GM21723 (cell line): ENCODE data around the gene CDV3.

Experiments
- ATAC-seq: cut with Tn5 transposase; IDR thresholded peaks from one replicate; pipeline ENCODE4 v1.9.1; 2021; ENCODE audit warnings: mild to moderate bottlenecking, moderate library complexity; ENCODE audit not compliant: unreplicated experiment

CDV3 gene

DNA sequence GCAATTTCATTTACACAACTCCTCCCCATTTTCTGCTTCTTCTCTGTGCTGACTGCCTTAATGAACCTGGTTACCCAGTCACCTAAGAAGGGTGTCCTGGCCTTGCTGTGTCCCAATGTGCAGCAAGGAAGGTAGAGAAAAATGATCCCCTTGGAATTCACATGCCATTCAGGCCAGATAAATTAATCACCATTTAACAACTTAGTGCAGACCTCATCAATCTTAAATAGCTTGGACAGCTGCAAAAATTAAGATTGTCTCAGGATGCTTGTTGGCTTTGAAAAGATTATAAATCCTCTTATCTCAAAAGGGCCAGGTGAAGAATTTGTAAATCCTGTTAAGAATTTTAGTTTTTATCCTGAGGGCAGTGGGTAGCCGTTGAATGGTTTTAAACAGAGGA is 9.7 kb upstream of the CDV3 start:
- ATAC-seq, result no peak

DNA sequence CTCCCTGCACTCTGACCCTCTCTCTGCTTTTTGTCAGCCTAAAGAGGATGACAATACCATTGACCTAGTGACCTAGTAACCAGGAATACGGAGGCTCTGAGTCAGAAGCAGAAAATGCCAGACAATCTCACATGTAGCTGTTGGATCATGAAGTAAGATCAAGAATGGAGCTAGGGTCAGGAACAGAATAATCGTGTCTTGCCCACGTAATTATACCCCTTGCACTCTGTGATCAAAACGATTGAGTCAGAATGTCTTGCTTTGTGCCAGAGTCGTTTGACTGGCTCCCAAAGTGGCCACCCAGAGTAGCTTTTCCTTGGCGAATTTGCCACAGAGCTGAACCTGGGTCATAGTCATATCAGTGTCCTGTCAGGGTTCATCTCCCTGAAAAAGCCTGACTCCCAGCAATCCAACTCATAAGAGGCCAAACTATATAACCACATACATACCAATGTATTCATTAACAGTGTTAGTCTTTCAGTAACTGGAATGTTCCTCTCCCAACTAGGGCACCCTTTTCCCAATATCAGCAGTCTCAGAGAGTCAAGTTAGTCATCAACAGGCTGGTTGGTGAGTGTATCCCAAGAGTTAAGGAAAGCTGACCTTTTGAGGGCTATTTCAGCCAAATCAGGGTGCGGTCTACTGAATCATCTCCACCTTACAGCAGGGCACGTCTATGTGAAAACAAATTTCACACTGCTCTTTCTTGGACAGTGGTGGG is 5.0 kb upstream of the CDV3 start:
- no peak for ATAC-seq

DNA sequence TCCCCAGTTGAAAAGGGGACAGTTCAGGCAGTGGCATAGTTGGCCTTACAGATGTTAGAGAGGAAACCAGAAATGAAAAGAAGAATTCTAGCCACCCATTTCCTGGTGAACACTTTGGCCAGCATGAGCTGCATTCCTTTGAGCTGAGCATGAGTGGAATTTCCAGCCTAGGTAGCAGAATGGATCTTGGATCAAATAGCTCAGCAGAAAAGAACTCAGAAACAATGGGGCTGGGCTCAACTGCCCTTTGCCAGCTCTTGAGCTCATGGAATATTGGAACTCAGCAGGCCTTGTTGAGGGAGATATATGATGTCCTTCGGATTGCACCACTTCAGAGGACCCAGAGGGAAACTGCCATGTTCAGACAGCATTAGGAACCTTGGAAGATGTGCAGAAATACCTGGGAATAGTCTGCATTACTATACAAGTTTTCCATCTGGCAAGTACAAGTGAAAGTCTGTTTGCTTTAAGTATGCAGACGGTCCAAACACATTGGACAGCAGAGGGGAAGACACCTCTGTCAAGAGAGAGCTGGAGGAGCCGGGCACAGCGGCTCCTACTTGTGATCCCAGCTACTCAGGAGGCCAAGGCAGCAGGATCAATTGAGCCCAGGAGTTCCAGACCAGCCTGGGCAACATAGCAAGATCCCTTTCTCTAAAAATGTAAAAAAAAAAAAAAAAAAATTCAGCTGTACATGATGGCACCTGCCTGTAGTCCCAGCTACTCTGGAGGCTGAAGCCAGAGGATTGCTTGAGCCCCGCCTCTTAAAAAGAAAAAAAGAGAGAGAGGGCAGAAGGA is 3.1 kb upstream of the CDV3 start:
- no peak for ATAC-seq

- ATAC-seq, result no peak
These were observed 2.6 kb upstream of the CDV3 start for GRCh38 chr3:133570937-133571320.

DNA sequence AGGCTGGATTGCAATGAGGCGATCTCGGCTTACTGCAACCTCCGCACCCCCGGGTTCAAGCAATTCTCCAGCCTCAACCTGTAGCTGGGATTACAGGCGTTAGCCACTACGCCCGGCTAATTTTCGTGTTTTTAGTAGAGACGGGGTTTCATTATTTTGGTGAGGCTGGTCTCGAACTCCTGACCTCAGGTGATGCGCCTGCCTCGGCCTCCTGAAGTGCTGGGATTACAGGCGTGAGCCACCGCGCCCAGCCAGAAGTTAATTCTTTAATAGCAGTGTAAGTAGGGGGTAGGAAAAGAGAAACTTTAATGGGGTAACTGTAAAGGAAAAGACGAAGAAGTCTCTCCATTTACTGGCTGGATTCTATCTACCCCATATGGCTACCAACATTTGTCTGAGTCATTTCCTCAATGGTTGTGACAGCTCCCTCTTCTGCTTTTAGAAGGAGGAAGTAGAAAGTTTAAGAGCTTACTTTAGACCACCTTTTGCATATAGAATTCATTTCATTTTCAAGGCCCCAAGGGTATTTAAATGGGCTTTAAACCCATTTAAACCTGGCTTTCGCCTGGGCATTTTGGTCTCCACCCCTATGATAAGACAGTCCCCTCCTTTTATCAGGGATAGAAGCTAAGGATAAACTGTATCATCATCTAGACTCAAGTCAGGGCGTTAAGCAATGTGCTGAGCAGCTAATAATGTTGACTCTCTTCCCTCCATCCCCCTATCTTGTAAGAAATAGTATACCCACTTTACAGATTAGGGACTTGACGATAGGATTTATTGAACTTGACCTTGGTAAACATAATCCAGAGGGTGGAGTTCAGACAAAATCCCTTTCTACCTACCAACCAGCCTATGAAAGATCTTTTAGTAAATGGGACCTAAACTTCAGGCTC is 1.1 kb upstream of the CDV3 start:
- ATAC-seq, result peak; percentile 26

GRCh38 chr3:133573054-133573628 is 345 bp upstream of the CDV3 start:
- ATAC-seq, result peak; percentile 82

DNA sequence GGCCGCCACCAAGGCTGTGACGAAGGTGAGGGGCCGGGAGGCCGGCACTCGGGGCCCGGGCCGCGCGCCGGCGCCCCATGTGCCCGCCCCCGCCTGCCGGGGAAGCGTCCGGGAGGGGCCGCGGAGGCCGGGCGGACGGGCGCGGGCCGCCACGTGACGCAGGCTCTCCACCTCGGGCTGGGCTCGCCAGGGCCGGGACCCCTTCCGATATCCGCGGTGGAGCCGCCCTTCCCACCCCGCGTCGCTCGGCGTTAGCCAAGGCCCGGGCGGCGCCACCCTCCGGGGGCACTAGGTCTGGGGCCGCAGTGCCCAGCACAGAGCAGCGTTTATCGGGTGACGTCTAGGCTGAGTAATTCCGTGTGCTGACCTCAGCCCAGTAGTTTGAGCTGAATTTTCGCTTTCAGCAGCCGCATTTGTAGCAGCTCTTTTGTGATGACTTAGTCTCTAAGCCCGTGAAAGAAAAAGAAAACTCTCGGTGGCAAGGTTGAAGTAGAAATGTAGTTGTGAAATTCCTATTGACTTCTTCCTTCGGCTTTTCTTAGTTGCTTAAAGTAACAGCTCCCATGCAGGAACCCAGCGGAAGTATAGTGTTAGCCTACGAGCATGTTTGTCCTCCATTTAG is 885 bp downstream of the CDV3 start:
- peak; percentile 32 for ATAC-seq

DNA sequence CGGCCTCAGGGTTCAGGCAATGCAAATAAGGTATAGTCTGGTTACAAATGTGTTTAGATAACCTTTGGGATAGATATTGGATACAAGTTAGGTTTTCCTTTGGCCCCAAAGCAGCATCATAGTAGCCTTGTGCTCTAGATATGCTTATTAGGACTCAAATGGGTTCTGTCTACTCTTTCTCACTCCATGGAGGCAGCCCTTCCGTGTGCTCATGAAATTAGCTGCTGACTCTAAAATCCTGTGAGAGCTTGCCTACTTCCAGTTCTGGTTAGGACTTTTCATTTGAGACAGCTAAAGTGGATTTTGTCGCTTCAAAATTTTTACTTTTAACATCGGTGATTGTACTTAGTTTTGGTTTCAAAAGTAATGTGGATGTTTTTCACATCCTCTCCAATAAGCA is 1.6 kb downstream of the CDV3 start:
- no peak for ATAC-seq

DNA sequence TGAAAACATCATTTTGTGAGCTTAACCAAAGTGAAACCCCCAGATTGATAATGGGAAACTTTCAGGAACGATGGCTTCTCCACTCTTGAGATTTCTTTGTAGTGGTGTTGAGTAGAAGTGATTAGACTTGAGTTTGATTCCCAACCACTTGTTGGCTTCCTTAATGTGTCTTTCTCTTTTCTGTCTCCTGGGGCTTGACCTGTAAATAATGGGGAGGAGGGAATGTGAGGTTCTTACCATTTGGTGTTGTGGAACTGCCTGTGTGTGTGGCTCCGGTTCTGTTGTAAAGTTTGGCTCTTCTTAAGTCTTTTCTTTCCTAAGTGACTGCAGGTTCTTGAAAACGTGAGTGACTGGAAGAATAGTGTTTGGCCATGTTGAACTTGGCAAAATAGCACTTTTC is 2.7 kb downstream of the CDV3 start:
- no peak for ATAC-seq

DNA sequence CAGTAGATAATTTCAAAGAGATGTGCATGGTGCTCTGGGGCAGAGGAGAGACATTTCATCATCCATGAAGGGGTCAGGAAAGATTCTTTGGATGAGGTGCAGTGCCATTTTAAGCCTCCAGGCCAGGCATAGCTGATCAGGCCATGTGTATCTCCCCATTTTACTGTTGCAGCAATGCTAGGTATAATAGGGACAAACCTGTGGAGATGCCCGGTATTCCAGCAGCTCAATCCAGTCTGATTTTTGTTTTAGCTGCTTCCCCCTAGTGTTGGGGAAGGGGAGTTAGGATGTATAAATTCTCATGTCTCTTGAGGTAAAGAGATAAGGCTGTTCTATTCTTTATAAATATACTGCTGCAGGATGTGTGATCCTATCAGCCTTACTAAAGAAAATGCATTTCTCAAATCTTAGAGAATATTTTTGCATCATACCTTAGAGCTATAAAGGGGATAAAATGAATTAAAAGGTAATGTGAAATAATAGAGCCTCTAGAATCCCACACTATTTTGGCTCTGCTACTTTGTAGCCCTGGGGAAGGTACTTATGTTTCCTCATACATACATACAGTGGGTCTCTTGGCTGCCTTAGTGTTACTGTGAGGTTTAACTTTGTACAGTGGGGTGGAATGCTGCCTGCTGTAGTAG is 5.2 kb downstream of the CDV3 start:
- no peak for ATAC-seq

GRCh38 chr3:133583396-133583795 is 9.9 kb downstream of the CDV3 start:
- no peak for ATAC-seq

DNA sequence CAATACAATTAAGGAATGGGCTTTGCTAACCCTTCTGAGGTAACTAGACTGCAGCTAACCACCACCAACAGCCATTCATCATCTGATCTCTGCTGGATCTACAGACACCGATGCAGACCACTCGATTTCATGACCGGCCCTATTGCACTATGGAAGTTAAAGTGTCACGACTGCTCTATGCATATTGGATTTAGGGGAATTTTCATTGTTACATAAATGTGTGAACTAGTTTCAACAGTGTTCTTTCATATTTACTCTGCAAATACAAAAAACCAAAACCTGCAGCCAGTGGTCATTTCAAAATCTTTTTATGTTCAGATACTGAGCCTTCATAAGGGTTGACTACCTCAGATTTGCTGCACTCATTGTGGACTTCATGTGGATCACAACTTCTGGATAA is 14.5 kb downstream of the CDV3 start:
- no peak for ATAC-seq

DNA sequence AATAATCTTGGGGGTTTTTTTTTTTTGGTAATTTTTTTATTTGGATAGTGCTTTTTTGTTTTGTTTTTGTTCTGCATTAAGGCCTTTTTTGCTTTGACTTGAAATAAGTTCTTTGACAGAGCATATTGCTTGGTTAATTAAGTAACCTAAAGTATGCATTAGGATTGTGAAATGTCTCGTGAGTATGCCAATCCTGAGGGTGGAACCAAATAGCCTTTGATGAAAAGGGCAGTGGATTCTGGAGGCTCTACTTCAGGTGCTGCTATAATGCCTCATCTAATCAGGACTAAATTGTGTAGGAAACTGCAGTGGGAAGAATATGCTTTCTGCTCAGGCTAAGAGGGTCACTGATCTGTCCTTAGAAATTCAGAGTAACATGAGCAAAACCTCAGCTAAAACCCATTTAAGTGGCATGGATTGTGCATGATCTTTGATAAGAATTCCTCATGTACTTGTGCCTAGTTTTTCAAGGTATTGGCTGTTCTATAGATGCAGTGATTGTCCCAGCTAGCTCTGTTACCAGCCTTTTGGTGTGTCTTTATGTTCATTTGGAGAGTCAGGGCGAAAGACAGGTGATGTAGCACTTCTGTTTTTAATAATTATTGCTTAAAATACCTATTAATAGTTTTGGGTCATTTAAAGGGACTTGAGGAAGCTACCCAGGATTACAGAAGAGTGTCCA is 15.4 kb downstream of the CDV3 start:
- no peak for ATAC-seq

GRCh38 chr3:133589503-133589902 is 16.0 kb downstream of the CDV3 start:
- no peak for ATAC-seq

DNA sequence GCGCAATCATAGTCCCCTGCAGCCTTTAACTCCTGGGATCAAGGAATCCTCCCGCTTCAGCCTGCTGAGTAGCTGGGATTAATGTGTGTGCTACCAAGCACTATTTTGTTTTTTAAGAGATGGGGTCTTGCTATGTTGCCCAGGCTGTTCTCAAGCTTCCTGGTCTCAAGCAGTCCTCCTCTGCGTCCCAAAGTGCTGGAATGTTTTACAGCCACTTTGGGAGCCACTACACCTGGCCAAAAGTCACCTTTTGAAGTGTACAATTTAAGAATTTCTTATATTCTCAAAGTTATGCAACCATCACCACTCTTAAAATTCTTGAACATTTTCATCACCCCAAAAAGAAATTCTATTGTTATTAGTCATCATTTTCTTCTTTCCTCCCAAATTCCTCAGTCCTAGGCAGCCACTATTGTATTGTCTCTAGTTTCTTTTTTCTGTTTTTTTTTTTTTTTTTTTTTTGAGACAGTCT is 17.8 kb downstream of the CDV3 start:
- ATAC-seq, result no peak

DNA sequence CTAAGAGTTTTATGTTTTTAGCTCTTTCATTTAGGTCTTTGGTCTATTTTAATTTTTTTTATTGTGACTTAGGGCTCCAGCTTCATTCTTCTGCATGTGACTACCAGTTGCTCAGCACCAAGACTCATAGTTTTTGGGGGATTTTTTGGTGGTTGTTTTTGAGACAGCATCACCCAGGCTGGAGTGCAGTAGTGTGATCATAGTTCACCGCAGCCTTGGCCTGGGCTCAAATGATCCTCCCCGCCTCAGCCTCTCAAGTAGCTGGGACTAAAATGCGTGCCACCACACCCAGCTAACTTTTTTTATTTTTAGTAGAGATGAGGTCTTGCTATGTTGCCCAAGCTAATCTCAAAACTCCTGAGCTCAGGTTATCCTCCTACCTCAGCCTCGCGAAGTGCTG is 19.4 kb downstream of the CDV3 start:
- ATAC-seq, result peak; percentile 50

GRCh38 chr3:133593243-133593642 is 19.8 kb downstream of the CDV3 start:
- peak; percentile 18 for ATAC-seq

DNA sequence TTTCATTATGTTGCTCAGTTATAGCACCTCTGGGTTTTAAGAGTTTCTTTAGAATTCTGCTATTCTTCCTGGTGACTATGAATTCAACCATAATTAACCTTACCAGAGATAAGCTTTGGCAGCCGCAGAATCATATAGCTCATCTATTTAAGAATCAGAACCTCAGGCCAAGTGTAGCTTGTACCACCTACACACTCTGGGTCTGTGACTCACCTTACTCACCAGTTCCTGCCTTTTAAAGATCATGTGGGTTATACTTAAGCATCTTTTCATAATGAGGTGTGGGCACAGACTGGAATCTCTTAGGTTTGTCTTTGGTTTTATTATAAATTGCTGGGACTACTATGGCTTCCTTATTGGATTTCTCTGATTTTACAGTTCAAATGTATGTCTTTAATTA is 21.9 kb downstream of the CDV3 start:
- no peak for ATAC-seq

DNA sequence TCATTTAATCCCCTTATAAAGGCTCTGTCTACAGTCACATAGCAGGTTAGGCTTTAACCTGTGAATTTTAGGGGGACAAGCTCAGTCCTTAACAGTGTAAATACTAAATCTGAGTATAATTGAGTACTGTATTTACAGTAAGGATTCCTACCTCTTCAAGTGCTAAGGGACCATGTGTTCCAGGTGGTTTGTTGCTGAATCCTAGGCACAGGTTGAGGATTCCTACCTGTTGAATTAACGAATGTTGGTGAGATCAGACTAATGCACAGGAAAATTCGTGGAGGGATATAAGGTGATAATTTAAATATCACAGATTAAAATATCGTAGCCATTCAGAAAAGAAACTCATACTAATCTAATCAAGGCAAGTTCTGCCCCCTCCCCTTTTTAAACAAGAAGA is 24.9 kb downstream of the CDV3 start:
- no peak for ATAC-seq

DNA sequence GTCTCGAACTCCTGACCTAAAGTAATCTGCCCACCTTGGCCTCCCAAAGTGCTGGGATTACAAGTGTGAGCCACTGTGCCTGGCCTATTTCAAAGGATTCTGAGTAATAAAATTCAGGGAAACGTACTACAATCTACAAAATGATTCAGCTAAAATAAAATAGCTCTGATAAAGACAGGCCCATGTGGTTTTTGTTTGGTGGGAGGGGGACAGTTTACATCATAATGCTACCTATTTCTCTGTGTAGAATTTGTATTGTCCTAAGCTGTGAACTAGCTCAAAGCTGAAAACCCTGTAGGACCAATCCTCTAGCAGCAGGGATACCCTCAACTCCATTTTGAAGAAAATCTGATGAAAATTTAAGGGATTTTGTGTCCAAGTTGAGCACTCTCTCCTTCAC is 25.8 kb downstream of the CDV3 start:
- no peak for ATAC-seq
